IPS-NIHi7 (cell line): ENCODE measurements around the gene BCR.

ENCODE experiments used
- DNase-seq: peaks from one replicate; pipeline ENCODE4 v3.0.0; 2012; ENCODE audit warnings: mixed read lengths; ENCODE audit errors: extremely low spot score

The BCR gene

DNA sequence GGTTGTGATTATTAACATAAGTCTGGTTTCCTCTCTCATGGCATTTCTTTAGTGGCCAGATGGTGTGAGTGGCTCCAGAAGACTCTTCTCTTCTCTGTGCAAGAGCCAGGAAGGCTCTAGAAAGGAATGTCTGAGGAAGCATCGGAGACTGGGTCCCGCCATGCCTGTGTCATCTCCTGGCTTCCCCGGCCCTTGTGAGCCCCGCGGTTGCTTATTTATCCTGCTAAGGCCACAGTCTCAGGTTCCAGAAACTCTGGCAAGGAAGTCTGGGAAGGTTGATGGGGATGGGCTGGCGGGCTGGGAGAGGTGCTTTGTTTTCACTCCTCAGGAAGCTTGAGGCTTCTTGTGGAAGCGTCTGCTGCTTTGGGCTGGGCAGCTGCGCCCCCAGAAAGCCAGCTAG lies 18.9 kb downstream of the BCR start:
- DNase-seq: no peak

GRCh38 chr22:23200898-23201297 lies 20.6 kb downstream of the BCR start:
- no peak for DNase-seq

- no peak for DNase-seq
Measured at GRCh38 chr22:23202812-23203451, 22.6 kb downstream of the BCR start.

DNA sequence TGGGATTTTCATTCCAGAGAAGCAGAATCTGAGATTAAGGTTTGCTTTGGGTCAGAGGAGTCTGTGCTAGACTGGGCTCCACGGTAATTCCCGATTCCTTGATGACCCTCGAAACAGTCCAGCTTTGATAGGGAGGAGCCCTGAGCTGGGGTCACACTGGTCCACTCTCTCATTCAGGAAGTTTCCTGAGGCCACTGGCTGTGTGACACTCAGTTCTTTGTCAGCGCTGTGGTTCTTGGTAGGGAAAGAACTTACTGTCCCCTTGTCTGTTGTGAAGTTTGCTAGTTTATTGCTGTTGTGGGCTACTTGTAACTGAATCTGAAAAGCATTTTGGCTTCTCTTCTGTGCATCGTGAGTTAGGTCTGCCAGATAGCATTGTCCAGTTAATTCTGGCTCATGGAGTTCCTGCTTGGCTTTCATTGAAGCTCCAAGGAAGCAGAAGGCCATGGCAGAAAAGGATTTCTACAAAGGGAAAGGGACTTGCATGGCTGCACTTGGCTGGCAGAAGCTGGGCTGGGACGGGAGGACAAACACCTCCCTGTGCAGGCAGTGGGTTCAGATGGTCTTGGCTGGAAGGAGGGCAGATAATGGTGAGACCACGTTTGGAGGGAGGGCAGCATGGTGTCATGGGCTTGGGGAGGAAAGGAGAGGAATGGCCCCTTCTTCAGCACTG lies 23.3 kb downstream of the BCR start:
- no peak for DNase-seq

GRCh38 chr22:23204125-23204488 lies 23.8 kb downstream of the BCR start:
- DNase-seq: no peak

DNA sequence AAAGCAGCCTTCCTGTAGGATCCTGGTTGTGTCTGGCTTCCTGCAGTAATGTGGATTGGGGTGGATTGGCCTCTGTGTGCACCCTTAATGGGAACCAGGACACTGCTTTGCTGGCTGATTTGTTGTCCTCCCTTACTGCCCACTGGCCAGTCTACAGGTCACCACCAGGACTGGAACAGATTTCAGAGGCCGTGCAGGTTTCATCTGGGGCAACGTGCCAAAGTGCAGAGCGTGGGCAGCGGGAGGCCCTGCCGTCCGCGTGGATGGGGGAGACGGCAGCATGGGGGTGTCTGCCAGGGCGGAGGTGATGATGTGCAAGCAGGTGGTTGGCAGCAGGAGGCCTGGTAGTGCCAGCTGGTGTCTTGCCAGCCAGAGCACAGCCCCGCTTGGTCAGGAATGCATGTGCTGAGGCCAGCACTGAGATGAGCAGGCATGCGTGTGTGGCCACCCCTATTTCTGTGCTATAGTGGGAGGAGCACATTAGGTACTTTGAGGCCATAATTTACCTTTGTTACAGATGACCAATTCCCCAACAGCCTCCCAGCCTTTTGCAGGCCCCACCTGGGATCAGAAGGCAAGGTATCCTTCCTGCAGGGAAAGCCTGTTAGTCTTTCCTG lies 24.3 kb downstream of the BCR start:
- no peak for DNase-seq

DNA sequence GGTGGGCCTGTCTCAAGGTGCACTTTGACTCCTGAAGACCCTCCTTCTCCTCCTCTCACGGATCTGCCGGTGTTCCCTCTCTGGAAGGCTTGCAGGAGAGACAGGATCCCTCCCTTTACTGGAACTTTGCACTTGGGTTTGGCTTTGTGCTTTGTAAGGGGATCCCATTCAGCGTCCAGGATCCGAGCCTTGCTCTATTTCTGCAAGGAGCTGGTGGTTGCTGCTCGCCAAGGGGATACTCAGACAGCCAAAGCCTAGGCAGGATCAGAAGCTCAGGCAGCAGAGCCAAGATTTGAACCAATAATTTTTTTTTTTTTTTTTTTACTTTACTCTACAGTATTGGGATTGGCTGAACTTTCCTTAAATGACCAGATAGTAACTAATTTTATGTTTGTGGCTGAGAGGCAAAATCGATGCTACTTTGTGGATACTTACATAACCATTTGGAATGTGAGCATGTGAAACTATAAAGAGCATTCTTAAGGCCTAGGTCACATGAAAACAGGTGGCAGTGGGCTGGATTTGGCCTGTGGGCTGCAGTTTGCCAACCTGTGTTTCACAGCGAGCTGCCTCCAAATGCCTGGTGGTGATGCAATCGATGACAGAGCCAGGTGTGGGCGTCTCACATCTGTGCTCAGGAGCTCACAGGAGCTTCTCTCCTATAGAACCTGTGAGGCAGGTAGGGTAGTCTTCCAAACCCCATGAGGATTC lies 25.2 kb downstream of the BCR start:
- DNase-seq: no peak

- no peak for DNase-seq
Measured at GRCh38 chr22:23206915-23207314, 26.6 kb downstream of the BCR start.

DNA sequence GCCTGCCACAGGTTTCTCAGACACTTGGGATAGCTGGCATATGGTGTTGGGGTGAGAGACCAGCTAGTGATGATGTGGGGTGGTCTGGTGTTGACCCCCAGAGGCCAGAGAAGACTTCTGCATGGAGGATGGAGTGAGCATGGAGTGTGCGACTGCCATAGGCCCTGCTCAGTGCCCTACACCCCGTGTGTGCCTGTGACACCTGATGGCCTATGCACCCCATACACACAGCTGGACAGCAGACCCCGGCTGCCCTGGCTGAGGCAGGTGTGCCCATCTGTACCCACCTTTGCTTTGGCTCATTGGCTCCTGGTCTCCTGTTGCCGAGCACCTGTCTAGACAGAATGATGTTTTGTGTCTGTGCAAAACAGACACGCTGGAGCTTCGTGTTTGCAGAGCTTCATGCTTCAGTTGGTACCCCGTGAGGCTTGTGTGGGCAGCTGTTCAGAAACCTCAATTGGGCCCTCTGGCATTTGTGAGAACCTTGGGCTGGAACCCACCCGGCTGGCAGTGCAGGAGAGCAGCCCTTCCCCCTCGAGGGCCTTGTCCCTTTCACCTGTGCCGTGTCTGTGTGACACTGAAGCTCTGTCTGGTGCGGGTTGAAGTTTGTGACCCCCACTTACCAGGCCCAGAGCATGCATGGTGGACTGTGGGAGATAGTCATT lies 27.6 kb downstream of the BCR start:
- DNase-seq: no peak

- no peak for DNase-seq
Measured at GRCh38 chr22:23210428-23211170, 30.3 kb downstream of the BCR start.

DNA sequence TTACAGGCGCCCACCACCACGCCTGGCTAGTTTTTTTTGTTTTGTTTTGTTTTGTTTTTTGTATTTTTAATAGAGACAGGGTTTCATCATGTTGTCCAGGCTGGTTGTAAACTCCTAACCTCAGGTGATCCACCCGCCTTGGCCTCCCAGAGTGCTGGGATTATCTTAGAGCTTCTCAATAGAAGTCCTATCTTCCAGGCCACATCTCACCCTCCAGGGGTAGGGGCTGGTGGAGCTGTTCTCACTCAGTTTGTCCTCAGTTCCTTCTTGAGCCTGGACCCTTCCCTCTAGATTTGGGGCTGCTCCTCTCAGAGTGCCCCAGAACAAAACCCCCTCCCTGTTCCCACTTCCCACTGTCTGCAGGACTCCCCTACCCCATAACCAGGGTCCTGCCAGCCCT lies 31.3 kb downstream of the BCR start:
- no peak for DNase-seq

DNA sequence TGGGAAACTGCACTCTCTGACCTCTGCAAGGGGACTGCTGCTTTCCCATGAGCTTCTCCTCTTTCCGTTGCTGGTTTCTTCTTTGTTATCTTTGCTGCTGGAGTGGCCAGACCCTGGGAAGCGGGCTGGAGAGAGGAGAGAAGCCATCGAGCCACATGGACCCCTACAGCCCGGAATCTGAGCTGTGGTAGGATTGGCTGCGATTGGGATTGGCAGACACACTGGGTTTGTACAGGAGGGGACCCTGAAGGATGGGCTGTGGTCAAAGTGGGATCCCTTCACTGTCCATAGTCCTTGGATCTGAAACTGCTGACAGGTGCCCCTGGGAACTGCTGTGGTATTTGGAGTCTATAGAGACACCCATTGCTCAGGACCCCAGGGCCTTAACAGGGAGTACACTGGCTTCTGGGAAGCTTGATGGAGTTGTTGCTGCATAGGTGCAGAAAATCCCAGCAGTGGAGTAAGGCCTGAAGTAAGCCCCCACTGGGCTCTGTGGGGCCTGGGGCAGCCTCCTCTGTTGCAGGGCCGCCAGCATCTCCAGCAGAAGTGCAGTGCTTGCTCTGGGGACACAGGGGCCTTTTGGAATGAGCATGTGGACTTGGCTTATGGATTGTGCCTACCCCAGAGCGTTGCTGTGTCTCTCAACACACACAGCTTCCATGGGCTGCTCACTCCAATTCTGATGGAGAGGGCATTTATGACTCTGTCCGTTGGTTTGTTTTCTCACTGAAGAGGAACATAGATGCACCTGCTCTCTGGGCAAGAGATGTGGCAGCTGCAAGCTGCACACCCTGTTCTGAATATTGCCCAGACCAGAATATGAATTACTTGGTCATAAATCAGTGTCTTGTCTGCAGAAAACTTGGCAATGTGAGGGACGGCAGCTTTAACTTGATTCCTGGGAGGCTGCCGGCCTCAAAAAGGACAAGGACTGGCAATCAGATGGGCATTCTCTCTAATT lies 32.0 kb downstream of the BCR start:
- DNase-seq: no peak

DNA sequence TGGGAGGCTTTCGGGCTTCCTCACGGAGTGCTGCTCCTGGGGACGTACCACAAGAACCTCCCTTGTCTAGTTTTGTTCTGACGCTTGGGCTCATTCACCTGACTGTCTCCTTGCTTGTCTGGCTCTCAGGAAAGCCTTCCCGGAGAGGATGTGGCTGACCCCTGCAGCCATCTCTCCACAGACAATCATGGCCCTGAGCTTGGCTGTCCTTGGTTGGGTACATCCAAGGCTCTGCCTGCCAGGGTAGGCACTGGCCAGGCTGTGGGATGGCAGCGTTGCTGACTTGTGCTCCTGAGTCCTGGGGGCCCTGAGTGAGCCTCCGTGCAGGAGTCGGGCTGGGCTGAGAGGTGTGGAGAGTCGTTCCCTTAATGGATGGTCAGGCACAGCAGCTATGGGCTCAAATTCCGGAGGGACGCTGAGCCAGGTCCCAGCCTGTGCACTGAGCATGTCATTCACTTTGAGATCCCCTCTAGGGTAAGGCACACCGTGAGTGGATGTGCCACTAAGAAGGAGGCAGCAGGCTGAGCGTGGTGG lies 32.8 kb downstream of the BCR start:
- DNase-seq: no peak

- no peak for DNase-seq
Measured at GRCh38 chr22:23213581-23214334, 33.4 kb downstream of the BCR start.

DNA sequence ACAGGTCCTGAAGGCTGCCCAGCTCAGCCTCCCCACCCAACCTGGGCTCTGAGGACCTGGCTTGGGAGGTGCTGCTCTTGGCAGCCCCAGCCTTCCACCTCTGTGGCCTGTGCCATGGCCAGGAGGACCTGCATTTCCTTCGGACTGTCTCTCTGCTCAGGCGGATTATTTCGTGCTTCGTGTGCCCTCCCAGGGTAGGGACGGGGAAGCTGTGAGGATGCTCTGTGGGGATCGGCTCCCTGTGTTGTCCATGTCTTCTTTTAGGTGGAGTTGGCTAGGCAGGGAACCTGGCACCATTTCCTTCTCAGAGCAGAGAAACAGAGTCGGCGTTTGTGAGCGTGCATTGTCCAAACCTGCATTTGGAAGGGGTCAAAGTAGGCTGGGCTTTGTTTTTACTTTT lies 34.1 kb downstream of the BCR start:
- no peak for DNase-seq

DNA sequence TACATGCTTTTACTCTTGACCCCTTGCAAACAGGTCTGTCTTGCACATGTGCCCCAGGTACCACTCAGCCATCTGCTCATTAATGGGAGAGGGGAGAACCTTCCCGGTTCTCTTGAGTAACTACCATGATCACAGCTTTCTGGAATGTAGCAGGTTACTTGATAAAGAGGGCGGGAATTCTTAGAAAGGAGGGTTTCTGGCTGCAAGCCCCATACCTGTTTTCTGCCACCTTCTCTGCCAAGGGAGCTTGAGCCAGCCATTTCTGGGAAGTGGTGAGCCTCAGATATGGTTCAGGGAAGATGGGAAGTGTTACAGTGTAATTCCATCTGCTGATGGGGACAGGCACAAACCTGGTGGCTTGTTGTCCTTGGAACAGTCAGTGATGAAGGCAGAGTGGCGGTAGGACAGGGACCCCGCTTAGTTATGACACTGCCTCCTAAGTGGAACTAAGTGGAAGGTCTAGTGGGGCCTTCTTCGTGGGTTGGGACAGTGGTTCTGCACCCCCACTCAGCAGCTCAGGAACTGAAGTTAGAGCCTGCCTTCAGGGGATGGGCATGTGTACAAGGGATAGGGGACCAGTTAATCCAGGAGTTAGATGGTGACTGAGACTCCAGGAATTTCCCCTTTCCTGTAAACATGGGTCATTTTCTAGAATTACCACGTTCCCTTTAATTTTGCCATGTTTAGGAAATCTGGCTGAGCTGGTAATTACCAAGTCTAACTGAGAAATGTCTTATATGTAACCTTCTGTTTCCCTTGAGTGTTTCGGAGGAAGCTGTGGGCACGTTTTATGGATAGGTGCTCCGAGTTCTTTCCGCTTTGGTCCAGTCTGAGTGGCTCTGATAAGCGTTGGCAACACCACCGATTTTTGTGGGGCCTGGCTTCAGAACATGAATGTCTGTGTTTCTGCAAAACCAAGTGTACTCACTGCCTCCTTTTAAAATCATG lies 35.3 kb downstream of the BCR start:
- DNase-seq: no peak

DNA sequence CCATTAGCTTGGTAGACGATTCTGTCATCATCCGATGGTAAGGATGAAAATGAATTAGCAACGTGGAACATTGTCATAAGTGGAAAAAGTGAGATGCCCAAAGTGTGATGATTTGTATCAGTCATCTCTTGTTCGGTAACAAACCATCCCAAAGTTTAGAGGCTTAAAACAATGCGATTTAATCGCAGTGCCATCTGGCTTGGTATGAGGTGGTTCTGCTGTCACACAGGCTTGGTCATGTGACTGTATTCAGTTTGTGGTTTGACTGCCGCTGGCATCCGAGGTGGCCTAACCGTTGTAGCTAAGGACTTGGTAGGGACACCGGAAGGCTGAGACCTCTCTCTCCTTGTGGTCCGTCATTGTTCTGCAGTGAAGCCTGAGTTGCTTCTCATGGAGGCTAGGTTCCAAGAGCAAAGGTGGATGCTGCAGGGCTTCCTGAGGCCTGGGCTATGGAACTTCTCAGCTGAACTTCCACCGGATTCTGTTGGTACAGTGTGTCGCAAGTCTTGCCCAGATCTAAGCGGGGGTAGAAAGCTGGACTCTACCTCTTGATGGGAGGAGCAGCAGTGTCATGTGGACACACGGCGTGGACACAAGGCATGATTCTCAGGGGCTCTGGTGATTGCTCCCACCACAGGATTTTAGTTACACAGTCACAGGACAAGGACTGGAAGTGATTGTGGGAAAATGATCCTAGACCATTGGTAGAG lies 36.3 kb downstream of the BCR start:
- DNase-seq: no peak
